HuH-7 (cell line): Measurements from ENCODE around the gene FUNDC2.

Experiments
- DNase-seq: peaks from one replicate; pipeline ENCODE4 v3.0.0; 2011; ENCODE audit warnings: low spot score

Gene FUNDC2

DNA sequence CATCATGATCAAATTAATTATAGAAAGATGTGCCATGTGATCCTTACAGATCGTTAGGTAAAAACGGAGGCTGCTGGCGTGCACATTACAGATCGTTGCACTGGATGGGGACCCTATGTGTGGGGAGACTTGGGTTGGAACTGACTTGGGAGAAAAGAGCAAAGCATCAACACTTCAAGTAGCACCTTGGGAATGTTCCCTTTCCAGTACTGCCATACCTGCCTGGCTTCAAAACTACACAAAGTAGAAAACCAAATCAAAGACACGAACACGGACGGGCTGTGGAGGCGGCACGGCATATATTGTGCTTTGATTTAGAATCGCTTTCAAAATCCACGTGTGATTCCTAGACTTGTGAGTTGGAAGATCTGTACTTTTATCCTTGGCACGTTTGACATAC, 43.4 kb downstream of the FUNDC2 start:
- DNase-seq: no peak

DNA sequence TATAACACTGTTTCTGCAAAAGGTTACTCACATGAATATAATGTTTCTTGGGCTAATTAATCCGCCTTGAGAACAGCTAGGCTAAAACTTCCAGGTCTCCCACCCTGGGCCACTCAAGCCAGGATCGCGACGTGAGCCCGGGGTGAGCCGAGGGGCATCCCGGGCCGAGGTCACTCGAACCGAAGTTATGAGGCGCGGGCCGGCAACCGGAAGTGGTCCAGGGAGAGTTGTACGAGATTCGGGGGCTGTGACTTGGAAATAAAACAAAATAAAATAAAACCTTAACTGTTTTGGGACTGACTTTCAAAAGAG, 44.0 kb downstream of the FUNDC2 start:
- DNase-seq: no peak

- peak; percentile 77 for DNase-seq
These were observed 44.5 kb downstream of the FUNDC2 start, which contains the start of the genes BRCC3, CMC4 and MTCP1 for GRCh38 chrX:155070975-155071693. BRCC3 (plus strand) TSS chrX:155071508; CDS start chrX:155071528, 20 bp downstream. CMC4 (minus strand) TSS chrX:155071136; CDS start chrX:155064023, 7,113 bp downstream. MTCP1 (minus strand) TSS chrX:155071136; CDS start chrX:155066010, 5,126 bp downstream.

GRCh38 chrX:155071694-155072280, 45.1 kb downstream of the FUNDC2 start:
- no peak for DNase-seq

- no peak for DNase-seq
These were observed 59.7 kb downstream of the FUNDC2 start for GRCh38 chrX:155086202-155086840.

DNA sequence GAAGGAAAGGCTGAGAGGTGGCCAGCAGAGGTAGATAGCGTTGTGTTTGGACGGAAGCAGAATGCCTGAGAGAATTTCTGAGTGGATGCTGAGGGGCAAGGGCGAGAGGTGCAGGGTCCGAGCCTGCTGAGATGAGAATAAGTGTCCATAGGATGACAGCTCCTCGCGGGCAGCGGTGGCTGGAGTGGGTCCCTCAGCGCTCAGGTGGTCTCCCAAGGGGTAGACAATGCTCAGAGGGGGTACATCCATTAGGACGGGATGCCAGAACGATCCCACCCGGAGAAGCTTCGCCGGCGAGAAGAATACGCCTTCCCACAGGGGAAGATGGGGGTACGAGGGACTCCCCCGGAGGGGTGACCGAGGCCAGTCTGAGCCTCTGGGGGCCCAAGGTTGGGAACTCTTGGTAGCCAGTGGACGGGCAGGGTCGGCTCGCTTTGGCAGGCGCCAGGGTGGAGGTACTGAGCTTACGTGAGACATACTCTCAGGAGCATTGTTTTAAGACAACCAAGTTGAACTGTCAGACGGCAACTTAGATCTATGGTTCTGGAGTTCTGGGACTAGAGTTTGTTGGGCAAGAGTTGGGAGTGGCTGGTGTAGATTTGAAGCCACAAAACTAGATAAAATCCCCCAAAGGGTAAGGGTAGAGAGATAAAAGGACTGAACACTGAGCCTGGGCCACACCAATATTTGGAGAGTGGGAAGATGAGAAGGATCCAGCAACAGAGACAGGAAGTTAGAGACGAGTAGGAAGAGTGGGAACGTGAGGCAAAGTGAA, 60.5 kb downstream of the FUNDC2 start:
- DNase-seq: no peak

DNA sequence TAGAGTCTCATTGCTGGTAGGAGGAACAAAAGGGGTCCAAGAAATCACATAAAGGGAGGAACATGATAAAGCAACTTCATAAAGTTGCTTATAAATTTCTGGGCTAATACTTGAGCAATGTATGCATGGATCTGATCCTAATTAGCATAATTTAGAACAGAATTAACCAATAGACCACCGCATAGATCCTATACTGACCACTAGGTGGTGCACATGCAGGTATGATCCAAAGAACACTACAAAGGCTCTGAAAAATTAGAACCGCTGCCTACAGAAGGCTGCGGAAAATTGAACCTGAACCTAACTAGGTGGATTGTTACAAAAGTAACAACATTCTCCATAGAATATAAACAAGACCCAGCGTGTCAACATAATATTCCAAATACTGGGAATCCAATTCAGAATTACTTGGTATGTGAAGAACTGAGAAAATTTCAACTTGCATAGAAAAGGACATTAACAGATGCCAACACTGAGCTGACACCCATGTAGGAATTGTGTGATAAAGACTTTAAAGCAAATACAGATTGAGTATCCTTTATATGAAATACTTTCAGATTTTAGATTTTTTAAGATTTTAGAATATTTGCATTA, 67.9 kb downstream of the FUNDC2 start:
- peak; percentile 8 for DNase-seq

GRCh38 chrX:155105919-155106318, 79.3 kb downstream of the FUNDC2 start:
- no peak for DNase-seq

- DNase-seq: no peak
These were observed 81.8 kb downstream of the FUNDC2 start for GRCh38 chrX:155108427-155108826.
